ENCODE results near the gene SMIM35. TPM values are rescaled to one million over a fixed set of nuclear protein-coding genes. Genes with fewer than 3 reads are reported as not detected.
A peak's percentile ranks its signal among the peaks of the same experiment; 100 is the strongest.
"Not testable (repeated sequence)": the region's sequence is repeated elsewhere in the genome, so short reads cannot be mapped to it uniquely, and the experiment has no call there.

The SMIM35 gene
- total RNA-seq, 2 experiments from 2014 or later = 0.45 to 0.55 TPM

DNA sequence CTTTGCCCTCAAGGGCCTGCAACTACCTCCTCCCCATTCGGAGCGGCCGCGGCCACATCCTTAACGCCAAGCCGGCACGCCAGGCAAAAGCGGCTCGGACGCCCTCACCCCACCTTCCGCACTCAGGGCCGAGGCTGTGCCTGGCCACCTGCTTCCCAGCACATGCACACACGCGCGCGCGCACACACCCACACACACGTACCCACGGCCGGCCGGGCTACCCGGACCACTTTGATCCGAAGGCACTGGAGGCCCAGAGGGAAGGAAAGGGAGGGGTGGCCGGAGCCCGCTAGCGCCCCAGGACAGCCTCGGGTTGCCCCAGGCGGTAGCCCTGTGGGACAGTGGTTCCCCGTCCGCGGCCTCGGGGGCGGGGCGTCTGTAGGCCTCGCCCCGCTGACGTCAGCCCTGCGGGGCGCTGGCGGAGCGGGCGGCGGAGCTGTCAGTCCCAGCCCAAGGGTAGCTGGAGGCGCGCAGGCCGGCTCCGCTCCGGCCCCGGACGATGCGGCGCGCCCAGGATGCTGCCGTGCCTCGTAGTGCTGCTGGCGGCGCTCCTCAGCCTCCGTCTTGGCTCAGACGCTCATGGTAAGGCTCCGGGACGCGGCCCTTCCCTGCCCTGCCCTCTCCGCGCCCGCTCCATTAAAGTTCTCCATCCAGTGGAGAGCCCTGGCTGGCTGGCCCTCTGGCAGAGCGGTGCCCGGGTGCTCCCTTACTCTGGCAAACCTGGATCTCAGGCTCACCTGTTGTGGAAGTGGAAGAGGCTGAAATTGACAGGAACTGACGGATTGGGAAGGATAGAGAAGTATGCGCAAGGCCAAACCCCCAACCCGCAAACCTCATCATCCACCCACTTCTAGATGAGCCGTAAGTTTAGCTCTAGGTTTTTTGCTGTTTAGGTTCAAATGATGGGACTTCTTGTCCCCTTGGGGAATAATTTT is 100.5 kb downstream of the SMIM35 start, which contains the start of gene IL10RA:
IL10RA (plus strand) TSS at position 442 of the 935 bp plus-strand sequence; CDS start at position 516, 74 bp downstream.
- peaks cover 71% of the 10 kb centered on the region for H3K36me3 Mint-ChIP-seq (ENCODE audit: low read depth)
- H3K27ac Mint-ChIP-seq = peak within 1 kb of the TSS; percentile 85
- no peaks in the 10 kb centered on the region for H3K27me3 Mint-ChIP-seq
- no peaks in the 10 kb centered on the region for H3K9me3 Mint-ChIP-seq
- ChIA-PET POLR2A (interaction anchor here (0.6 to 31.5 kb wide), 21 partner anchors 10 to 754 kb away, joined by 3 to 1195 read pairs (median 6); partner anchors contain the start of genes KMT2A and PCSK7), CTCF (interaction anchor here (1.0 to 9.2 kb wide), 12 partner anchors 8 to 170 kb away, joined by 3 to 170 read pairs (median 6); no protein-coding TSS in a partner anchor)
- peak within 1 kb of the TSS; percentile 89 for H3K4me3 Mint-ChIP-seq
- peaks cover 61% of the 10 kb centered on the region for H3K4me1 Mint-ChIP-seq
- peak; percentile 90 for DNase-seq

DNA sequence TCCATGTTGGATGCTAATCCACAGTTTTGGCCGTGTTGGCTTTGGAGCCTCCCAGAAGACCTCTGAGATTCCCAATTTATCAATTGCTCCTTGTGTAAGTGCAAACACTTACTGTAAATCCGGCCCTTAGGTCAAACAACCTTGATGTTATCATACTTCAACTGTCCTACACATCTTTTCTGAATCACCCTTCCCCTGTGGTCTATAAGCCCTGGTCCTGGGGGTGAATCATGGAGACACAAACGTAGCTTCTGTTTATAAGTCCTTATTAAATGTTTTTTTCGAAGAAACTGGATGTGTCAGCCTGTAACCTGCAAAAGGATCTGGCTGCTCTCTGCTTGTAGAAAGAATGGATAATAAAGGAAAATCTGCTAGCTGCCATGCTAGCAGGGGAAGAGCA is 102.3 kb downstream of the SMIM35 start:
- CTCF ChIA-PET = interaction anchor here (1.1 to 9.2 kb wide), 3 partner anchors 10 to 68 kb away, joined by 3 to 170 read pairs (median 111); no protein-coding TSS in a partner anchor
- Mint-ChIP-seq H3K36me3 (ENCODE audit: low read depth) (peaks cover 67% of the 10 kb centered on the region), H3K9me3 (no peaks in the 10 kb centered on the region), H3K27ac (peak overlapping the region; percentile 85), H3K4me3 (peak overlapping the region; percentile 89), H3K4me1 (peaks cover 63% of the 10 kb centered on the region), H3K27me3 (no peaks in the 10 kb centered on the region)
- POLR2A ChIA-PET = interaction anchor here (0.9 to 31.5 kb wide), 7 partner anchors 8 to 69 kb away, joined by 3 to 1195 read pairs (median 141); no protein-coding TSS in a partner anchor
- no peak for DNase-seq

DNA sequence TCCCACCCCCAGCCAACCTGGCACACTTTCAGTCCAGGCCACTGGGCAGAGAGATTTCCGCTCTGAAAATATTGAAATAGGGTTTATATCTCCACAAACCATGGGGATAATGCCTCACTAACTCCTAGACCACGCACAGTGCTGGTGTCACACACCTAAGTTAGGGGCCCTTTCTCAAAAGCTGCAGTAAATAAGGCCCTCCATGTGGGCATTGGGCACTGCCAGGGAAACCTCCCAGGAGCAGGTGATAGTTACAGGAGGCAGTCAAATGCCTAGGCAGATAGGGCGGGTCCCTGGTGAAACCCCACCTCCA is 103.6 kb downstream of the SMIM35 start:
- Mint-ChIP-seq H3K36me3 (ENCODE audit: low read depth) (peaks cover 61% of the 10 kb centered on the region), H3K4me1 (peaks cover 65% of the 10 kb centered on the region), H3K4me3 (no peak overlapping the region), H3K9me3 (peaks cover under 1% of the 10 kb centered on the region), H3K27ac (peak overlapping the region; percentile 40), H3K27me3 (no peaks in the 10 kb centered on the region)
- ChIA-PET CTCF (interaction anchor here (6.9 to 9.2 kb wide), 2 partner anchors 33 to 70 kb away, joined by 111 to 170 read pairs; no protein-coding TSS in a partner anchor), POLR2A (interaction anchor here (6.8 to 31.5 kb wide), 4 partner anchors 7 to 70 kb away, joined by 66 to 1195 read pairs (median 780); no protein-coding TSS in a partner anchor)
- no peak for DNase-seq

DNA sequence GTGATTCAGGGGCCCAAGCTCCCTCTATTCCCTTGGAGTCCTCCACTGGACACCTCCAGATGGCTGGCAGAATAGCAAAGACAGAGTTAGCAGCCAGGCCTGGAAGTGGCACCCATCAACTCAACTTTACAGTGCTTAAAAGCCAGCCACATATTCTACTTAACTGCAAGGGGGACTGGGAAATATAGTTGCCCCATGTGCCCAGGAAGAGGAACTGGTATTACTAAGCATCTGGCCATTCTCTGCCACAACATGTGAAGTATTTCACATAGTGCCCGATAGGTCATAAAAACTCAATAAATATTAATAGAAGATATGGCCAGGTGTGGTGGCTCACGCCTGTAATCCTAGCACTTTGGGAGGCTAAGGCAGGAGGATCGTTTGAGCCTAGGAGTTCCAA is 106.0 kb downstream of the SMIM35 start:
- CTCF ChIA-PET = interaction anchor here (1.1 to 9.2 kb wide), 4 partner anchors 30 to 72 kb away, joined by 5 to 170 read pairs (median 11); no protein-coding TSS in a partner anchor
- H3K27ac Mint-ChIP-seq = peak overlapping the region; percentile 77
- H3K36me3 Mint-ChIP-seq (ENCODE audit: low read depth) = peaks cover 61% of the 10 kb centered on the region
- no peaks in the 10 kb centered on the region for H3K27me3 Mint-ChIP-seq
- POLR2A ChIA-PET = interaction anchor here (0.7 to 31.5 kb wide), 9 partner anchors 10 to 166 kb away, joined by 3 to 1195 read pairs (median 3); no protein-coding TSS in a partner anchor
- no peak for DNase-seq
- no peak overlapping the region for H3K4me3 Mint-ChIP-seq
- H3K9me3 Mint-ChIP-seq = peaks cover 2% of the 10 kb centered on the region
- H3K4me1 Mint-ChIP-seq = peaks cover 76% of the 10 kb centered on the region

DNA sequence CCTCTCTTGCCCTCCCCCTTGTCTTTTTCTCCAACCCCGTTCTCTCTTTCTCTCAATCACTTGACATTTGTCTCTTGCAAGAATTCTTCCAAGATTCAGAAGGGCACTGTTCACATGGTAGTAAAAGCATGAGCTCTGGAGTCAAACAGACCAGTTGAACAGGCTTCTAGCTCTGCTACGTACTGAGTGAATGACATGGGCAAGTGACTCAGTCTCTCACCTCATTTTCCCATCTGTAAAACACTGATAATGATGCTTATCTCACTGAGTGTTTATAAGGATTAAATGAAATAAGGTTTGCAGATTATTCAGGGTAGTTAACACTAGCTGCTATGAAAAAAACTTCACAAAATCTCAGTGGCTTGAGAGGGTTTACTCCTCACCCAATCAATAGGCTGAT is 106.5 kb downstream of the SMIM35 start:
- peaks cover 77% of the 10 kb centered on the region for H3K4me1 Mint-ChIP-seq
- no peak overlapping the region for H3K4me3 Mint-ChIP-seq
- CTCF ChIA-PET = interaction anchor here (1.1 to 2.1 kb wide), 3 partner anchors 29 to 72 kb away, joined by 5 to 14 read pairs (median 8); no protein-coding TSS in a partner anchor
- peaks cover 61% of the 10 kb centered on the region for H3K36me3 Mint-ChIP-seq (ENCODE audit: low read depth)
- POLR2A ChIA-PET = interaction anchor here (0.6 to 31.5 kb wide), 11 partner anchors 6 to 310 kb away, joined by 3 to 1195 read pairs (median 5); partner anchors contain the start of gene IL10RA
- H3K27ac Mint-ChIP-seq = peak overlapping the region; percentile 77
- no peaks in the 10 kb centered on the region for H3K27me3 Mint-ChIP-seq
- DNase-seq = no peak
- peaks cover 2% of the 10 kb centered on the region for H3K9me3 Mint-ChIP-seq

DNA sequence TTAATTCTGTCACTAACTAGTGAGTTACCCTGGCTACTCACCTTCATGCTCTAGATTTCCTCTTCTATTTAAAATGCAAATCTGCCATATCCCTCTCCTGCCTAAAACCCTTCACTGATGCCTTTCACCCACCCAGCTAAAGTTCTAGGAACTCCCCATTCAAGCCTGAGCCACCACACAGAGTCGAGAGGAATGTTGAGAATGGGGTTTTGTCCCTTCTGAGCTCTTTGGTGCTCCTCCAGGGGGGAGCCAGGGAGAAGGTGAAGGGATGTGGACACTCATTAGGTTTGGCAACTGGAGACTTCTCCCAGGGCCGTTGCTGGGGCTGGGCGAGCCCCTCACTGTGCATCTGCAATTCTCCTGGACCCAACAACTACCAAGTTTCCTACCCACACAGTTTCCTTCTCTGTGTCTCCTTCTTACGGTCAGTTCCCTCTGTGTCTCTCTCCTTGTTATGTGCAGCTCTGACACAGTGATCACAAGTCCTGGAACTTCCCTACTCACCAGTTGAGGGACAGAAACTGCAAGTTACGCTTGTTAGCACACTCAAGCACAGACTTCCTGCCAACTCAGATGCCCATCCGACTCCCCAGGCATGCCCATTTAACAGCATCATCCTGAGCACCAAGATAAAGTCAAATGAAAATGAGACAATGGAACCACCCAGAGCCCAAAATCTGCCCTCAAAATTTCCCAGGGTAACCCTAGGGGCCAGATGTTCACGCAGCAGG is 107.1 kb downstream of the SMIM35 start:
- ChIA-PET POLR2A (interaction anchor here (0.6 to 31.5 kb wide), 12 partner anchors 7 to 311 kb away, joined by 3 to 1195 read pairs (median 4); partner anchors contain the start of gene IL10RA), CTCF (interaction anchor here (0.6 to 2.1 kb wide), 6 partner anchors 22 to 73 kb away, joined by 3 to 14 read pairs (median 4); no protein-coding TSS in a partner anchor)
- Mint-ChIP-seq H3K36me3 (ENCODE audit: low read depth) (peaks cover 56% of the 10 kb centered on the region), H3K4me3 (no peak overlapping the region), H3K9me3 (peaks cover 2% of the 10 kb centered on the region), H3K4me1 (peaks cover 71% of the 10 kb centered on the region), H3K27ac (peak overlapping the region; percentile 77), H3K27me3 (no peaks in the 10 kb centered on the region)
- no peak for DNase-seq

DNA sequence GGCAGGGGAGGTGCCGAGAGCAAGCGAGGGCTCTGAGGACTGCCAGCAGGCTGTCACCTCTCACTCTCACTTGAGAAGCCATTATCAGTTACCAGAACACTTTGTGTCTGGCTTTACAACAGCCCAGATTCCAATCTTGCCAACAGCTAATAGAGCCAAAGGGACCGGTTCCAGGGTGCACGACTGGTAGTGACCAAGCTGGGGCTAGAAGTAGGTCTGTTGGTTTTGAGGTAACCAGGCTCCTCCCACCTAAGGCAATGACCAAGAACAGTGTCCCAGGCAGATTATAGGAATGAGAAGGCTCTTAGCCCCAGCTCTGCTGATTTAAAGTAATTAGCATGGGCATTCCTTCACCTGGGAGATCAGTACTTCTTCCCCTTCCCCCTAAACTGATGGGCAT is 107.8 kb downstream of the SMIM35 start:
- Mint-ChIP-seq H3K27ac (peak overlapping the region; percentile 77), H3K4me3 (no peak overlapping the region), H3K36me3 (ENCODE audit: low read depth) (peaks cover 55% of the 10 kb centered on the region), H3K9me3 (peaks cover 2% of the 10 kb centered on the region), H3K4me1 (peaks cover 70% of the 10 kb centered on the region), H3K27me3 (no peaks in the 10 kb centered on the region)
- DNase-seq = no peak
- POLR2A ChIA-PET = interaction anchor here (0.7 to 31.5 kb wide), 7 partner anchors 7 to 28 kb away, joined by 4 to 1195 read pairs (median 9); partner anchors contain the start of gene IL10RA
- CTCF ChIA-PET = interaction anchor here (0.6 to 2.1 kb wide), 6 partner anchors 18 to 73 kb away, joined by 3 to 14 read pairs (median 4); no protein-coding TSS in a partner anchor

DNA sequence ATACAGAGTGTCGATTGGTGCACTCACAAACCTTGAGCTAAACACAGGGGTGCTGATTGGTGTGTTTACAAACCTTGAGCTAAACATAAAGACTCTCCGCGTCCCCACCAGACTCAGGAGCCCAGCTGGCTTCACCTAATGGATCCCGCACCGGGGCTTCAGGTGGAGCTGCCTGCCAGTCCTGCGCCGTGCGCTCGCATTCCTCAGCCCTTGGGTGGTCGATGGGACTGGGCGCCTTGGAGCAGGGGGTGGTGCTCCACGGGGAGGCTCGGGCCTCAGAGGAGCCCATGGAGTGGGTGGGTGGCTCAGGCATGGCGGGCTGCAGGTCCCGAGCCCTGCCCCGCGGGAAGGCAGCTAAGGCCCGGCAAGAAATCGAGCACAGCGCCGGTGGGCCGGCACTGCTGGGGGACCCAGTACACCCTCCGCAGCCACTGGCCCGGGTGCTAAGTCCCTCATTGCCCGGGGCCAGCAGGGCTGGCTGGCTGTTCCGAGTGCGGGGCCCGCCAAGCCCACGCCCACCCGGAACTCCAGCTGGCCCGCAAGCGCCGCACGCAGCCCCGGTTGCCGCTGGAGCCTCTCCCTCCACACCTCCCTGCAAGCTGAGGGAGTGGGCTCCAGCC is 108.4 kb downstream of the SMIM35 start:
- H3K9me3 Mint-ChIP-seq, DNase-seq, H3K27me3 Mint-ChIP-seq, H3K4me3 Mint-ChIP-seq: not testable (repeated sequence)
- ChIA-PET POLR2A (interaction anchor here (1.5 to 31.5 kb wide), 4 partner anchors 8 to 29 kb away, joined by 3 to 1195 read pairs (median 45); partner anchors contain the start of gene IL10RA), CTCF (interaction anchor here (0.6 to 2.3 kb wide), 6 partner anchors 8 to 171 kb away, joined by 3 to 10 read pairs (median 4); partner anchors contain the start of gene IL10RA)
- H3K4me1 Mint-ChIP-seq = peaks cover 68% of the 10 kb centered on the region
- H3K36me3 Mint-ChIP-seq (ENCODE audit: low read depth) = peaks cover 49% of the 10 kb centered on the region
- H3K27ac Mint-ChIP-seq = peak overlapping the region; percentile 53

DNA sequence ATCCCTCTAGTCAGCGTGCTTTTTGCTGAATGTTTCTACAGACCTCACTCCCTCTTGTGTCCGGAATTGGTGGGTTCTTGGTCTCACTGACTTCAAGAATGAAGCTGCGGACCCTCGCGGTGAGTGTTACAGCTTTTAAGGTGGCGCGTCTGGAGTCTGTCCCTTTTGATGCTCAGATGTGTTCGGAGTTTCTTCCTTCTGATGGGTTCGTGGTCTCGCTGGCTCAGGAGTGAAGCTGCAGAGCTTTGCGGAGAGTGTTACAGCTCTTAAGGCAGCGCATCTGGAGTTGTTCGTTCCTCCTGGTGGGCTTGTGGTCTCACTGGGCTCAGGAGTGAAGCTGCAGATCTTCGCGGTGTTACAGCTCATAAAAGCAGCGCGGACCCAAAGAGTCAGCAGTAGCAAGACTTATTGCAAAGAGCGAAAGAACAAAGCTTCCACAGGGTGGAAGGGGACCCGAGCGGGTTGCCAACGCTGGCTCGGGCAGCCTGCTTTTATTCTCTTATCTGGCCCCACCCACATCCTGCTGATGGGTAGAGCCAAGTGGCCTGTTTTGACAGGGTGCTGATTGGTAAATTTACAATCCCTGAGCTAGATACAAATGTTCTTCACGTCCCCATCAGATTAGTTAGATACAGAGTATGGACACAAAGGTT is 109.0 kb downstream of the SMIM35 start:
- DNase-seq, H3K27me3 Mint-ChIP-seq, H3K4me3 Mint-ChIP-seq, H3K9me3 Mint-ChIP-seq: not testable (repeated sequence)
- Mint-ChIP-seq H3K27ac (peak overlapping the region; percentile 53), H3K36me3 (ENCODE audit: low read depth) (peaks cover 45% of the 10 kb centered on the region), H3K4me1 (peaks cover 68% of the 10 kb centered on the region)
- CTCF ChIA-PET = interaction anchor here (1.2 to 2.3 kb wide), 4 partner anchors 9 to 170 kb away, joined by 4 to 10 read pairs (median 5); partner anchors contain the start of gene IL10RA
- POLR2A ChIA-PET = interaction anchor here (1.5 to 31.5 kb wide), 4 partner anchors 8 to 28 kb away, joined by 3 to 1195 read pairs (median 45); partner anchors contain the start of gene IL10RA

DNA sequence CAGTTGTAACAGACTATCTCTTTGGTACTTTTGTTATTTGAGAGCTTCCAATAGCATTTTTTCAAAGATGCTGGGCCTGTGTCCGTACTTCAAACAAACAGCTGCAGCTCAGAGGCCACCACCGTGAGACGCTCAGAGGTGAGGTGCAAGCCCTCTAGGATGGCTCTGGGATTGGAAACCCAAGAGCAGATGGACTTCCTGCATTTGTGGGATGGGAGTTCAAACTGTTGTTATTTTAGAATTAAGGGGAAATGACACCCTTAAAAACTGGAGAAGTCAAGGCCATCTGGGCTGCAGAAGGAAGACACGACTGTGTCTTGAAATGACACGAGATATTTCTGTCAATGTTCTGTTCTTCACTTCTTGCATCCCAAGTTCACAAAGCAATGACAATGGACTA is 109.7 kb downstream of the SMIM35 start:
- Mint-ChIP-seq H3K27me3 (no peaks in the 10 kb centered on the region), H3K4me1 (peaks cover 74% of the 10 kb centered on the region), H3K36me3 (ENCODE audit: low read depth) (peaks cover 44% of the 10 kb centered on the region), H3K9me3 (peaks cover 2% of the 10 kb centered on the region), H3K27ac (no peak overlapping the region), H3K4me3 (no peak overlapping the region)
- POLR2A ChIA-PET = interaction anchor here (5.0 to 31.5 kb wide), 3 partner anchors 9 to 27 kb away, joined by 24 to 1195 read pairs (median 66); partner anchors contain the start of gene IL10RA
- no peak for DNase-seq
- CTCF ChIA-PET = interaction anchor here (0.6 to 2.3 kb wide), 4 partner anchors 10 to 169 kb away, joined by 3 to 10 read pairs (median 4); partner anchors contain the start of gene IL10RA

DNA sequence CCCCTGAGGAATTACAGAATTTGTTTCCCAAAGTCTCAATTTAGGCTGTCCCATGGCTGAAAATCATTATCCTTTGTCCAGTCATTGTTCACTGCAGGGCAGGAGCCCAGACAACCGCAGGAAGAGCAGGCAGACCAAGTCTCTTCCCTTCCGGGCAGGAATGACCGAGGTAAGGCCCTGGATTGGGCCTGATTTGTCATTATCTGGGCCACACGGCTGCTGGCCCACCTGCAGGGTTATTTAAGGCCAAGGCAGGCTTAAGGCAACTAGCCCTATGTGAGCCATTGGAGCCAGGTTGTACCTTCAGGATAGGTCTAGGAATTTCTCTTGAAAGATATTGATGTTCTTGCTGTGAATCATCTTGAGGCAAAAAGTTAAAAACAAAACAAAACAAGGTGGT is 110.3 kb downstream of the SMIM35 start:
- Mint-ChIP-seq H3K4me3 (no peak overlapping the region), H3K27ac (no peak overlapping the region), H3K27me3 (no peaks in the 10 kb centered on the region), H3K4me1 (peaks cover 74% of the 10 kb centered on the region), H3K9me3 (peaks cover 2% of the 10 kb centered on the region), H3K36me3 (ENCODE audit: low read depth) (peaks cover 44% of the 10 kb centered on the region)
- no peak for DNase-seq
- POLR2A ChIA-PET = interaction anchor here (5.0 to 31.5 kb wide), 3 partner anchors 10 to 27 kb away, joined by 24 to 1195 read pairs (median 66); partner anchors contain the start of gene IL10RA
- CTCF ChIA-PET = interaction anchor here (1.2 to 2.3 kb wide), 2 partner anchors 77 to 133 kb away, joined by 3 to 10 read pairs; no protein-coding TSS in a partner anchor
